ENCODE data around the gene POLRMT.
"Not testable (repeated sequence)": the region's sequence is repeated elsewhere in the genome, so short reads cannot be mapped to it uniquely, and the experiment has no call there.

The POLRMT gene

DNA sequence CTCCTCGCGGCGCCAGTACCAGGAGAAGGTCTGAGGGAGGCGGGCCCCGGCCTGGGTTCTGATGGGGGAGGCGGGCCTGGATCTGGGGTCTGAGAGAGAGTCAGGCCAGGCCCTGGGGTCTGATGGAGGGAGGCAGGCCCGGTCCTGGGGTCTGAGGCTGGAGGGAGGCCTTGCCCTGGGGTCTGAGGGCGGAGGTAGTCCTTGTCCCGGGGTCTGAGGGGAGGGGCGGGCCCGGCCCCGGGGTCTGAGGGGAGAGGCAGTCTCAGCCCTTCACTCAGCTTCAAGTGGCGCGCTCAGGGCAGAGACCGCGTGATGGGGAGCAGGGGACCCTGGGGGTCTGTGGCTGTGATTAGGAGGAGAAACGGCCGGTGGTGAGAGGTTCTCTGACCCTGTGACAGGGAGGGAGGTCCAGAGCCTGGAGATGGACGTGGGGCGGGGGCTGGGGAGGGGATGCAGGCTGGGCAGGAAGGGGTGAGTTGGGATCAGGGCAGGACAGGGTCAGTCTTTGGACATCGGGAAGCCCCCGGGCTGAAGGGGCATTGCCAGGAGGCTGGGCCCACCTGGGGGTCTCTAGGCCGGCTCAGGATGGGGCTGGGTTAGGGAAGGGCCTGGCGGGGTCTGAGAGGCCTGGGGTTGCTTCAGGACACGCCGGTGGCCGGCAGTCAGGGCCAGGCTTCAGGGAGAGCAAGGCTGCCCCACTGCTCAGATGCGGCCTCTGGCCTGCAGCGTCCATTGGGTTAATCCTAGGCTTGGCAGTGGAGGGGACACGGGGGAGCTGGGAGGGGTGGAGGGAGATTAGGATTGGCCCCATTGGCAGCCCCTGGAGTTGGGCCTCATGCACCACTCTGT lies 25.0 kb downstream of the POLRMT start:
- Histone ChIP-seq H3K4me3 (ENCODE audit: low read length) (no peak overlapping the region), H3K9ac (ENCODE audit: low read length) (no peak overlapping the region), H3K27me3 (ENCODE audit: control insufficient read depth, insufficient read depth, low read length) (peaks cover 24% of the 10 kb centered on the region), H3K9me3 (ENCODE audit: control insufficient read depth, low read length) (no peaks in the 10 kb centered on the region), H3K36me3 (ENCODE audit: control insufficient read depth, insufficient read depth, low read length) (no peaks in the 10 kb centered on the region), H3K4me1 (ENCODE audit: control insufficient read depth, insufficient read depth, low read length) (peaks cover 15% of the 10 kb centered on the region)

DNA sequence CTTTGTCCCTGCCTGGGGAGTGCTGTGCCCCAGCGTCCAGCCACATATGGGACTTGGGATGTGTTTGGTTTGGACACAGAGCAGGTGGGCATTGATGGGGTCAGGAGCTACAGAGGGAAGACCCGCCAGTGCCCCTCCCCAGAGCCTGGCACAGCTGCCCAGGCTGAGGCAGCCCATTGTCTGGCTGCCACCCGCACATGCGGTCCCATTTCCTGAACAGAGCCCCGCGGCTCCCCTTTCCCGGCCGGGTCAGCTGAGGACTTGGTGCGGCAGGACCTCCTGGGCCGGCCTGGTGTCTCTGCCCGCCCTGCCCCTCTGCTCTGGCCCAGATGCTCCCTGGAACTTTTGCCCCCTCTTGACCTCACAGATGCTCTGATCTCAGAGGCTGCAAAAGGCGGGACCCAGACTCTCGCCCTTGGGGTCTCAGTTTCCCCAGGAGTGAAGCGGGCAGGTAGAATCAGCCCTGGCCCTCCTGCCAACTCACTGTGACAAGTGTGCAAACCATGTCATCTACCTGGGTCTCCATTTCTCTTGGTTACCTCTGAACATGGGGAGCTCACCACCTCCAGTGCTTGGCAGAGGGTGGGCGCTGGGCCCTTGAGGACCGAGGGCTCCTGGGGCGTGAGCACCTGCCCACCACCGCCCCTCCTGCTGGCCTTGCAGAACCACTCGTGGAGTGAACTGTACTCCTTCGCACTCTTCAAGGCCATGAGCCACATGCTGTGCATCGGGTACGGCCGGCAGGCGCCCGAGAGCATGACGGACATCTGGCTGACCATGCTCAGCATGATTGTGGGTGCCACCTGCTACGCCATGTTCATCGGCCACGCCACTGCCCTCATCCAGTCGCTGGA lies 25.8 kb downstream of the POLRMT start:
- peaks cover 15% of the 10 kb centered on the region for H3K4me1 ChIP-seq (ENCODE audit: control insufficient read depth, insufficient read depth, low read length)

DNA sequence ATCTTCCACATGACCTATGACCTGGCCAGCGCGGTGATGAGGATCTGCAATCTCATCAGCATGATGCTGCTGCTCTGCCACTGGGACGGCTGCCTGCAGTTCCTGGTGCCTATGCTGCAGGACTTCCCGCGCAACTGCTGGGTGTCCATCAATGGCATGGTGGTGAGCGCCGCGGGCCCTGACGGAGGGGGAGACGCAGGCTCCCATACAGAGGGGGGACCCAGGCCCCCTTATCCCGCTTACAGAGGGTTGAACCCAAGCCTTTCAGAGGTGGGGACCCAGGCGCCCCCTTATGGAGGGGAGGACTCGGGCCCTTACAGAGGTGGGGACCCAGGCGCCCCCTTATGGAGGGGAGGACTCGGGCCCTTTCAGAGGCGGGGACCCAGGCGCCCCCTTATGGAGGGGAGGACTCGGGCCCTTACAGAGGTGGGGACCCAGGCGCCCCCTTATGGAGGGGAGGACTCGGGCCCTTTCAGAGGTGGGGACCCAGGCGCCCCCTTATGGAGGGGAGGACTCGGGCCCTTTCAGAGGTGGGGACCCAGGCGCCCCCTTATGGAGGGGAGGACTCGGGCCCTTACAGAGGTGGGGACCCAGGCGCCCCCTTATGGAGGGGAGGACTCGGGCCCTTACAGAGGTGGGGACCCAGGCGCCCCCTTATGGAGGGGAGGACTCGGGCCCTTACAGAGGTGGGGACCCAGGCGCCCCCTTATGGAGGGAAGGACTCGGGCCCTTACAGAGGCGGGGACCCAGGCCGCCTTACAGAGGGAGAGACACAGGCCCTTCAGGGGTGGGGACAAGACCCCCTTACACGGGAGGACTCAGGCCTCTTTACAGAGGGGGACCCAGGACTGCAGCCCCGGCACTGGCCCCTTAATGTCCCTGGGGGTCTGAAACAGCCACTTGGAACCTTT lies 28.0 kb downstream of the POLRMT start:
- H3K9me3 ChIP-seq (ENCODE audit: control insufficient read depth, low read length); H3K4me1 ChIP-seq (ENCODE audit: control insufficient read depth, insufficient read depth, low read length); H3K9ac ChIP-seq (ENCODE audit: low read length); H3K36me3 ChIP-seq (ENCODE audit: control insufficient read depth, insufficient read depth, low read length); H3K4me3 ChIP-seq (ENCODE audit: low read length); H3K27me3 ChIP-seq (ENCODE audit: control insufficient read depth, insufficient read depth, low read length): not testable (repeated sequence)

More for the DNA sequence above, 25.8 kb downstream of the POLRMT start:
- no peak overlapping the region for H3K4me3 ChIP-seq (ENCODE audit: low read length)
- peaks cover 17% of the 10 kb centered on the region for H3K27me3 ChIP-seq (ENCODE audit: control insufficient read depth, insufficient read depth, low read length)
- H3K9ac ChIP-seq (ENCODE audit: low read length) = no peak overlapping the region
- H3K9me3 ChIP-seq (ENCODE audit: control insufficient read depth, low read length) = no peaks in the 10 kb centered on the region
- no peaks in the 10 kb centered on the region for H3K36me3 ChIP-seq (ENCODE audit: control insufficient read depth, insufficient read depth, low read length)

DNA sequence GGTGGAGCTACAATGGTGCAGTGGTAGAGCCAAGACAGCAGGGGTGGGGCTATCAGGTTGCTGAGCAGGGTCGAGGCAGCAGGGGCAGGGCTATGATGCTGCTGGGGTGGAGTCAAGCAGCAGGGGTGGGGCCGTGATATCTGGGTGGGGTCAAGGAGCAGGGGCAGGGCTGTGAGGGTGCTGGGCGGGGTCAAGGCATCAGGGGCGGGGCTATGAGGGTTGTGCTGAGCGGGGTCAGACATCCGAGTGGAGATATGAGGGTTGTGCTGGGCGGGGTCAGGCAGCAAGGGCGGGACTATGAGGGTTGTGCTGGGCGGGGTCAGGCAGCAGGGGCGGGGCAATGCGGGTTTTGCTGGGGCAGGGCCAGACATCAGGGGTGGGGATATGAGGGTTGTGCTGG lies 29.0 kb downstream of the POLRMT start:
- no peaks in the 10 kb centered on the region for H3K9me3 ChIP-seq (ENCODE audit: control insufficient read depth, low read length)
- no peaks in the 10 kb centered on the region for H3K36me3 ChIP-seq (ENCODE audit: control insufficient read depth, insufficient read depth, low read length)
- no peak overlapping the region for H3K9ac ChIP-seq (ENCODE audit: low read length)
- H3K4me3 ChIP-seq (ENCODE audit: low read length) = no peak overlapping the region
- peaks cover 2% of the 10 kb centered on the region for H3K27me3 ChIP-seq (ENCODE audit: control insufficient read depth, insufficient read depth, low read length)
- peaks cover 7% of the 10 kb centered on the region for H3K4me1 ChIP-seq (ENCODE audit: control insufficient read depth, insufficient read depth, low read length)

DNA sequence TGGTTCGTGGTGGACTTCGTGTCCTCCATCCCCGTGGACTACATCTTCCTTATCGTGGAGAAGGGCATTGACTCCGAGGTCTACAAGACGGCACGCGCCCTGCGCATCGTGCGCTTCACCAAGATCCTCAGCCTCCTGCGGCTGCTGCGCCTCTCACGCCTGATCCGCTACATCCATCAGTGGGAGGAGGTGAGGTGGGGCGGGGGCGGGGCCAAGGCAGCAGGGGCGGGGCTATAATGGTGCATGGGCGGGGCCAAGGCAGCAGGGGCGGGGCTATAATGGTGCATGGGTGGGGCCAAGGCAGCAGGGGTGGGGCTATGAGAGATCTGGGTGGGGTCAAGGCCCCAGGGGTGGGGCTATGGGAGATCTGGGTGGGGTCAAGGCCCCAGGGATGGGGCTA lies 29.6 kb downstream of the POLRMT start:
- H3K27me3 ChIP-seq (ENCODE audit: control insufficient read depth, insufficient read depth, low read length); H3K4me1 ChIP-seq (ENCODE audit: control insufficient read depth, insufficient read depth, low read length); H3K9me3 ChIP-seq (ENCODE audit: control insufficient read depth, low read length); H3K36me3 ChIP-seq (ENCODE audit: control insufficient read depth, insufficient read depth, low read length); H3K4me3 ChIP-seq (ENCODE audit: low read length); H3K9ac ChIP-seq (ENCODE audit: low read length): not testable (repeated sequence)

DNA sequence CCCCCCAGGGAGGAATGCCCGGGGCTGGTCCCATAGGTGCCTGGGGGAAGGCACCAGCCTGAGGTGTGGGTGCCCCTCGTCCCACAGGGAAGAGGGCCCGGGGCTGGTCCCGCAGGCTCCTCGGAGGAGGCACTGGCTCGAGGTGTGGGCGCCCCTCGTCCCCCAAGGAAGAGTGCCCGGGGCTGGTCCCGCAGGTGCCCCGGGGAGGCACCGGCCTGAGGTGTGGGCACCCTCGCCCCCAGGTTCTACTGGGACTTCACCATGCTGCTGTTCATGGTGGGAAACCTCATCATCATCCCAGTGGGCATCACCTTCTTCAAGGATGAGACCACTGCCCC lies 30.1 kb downstream of the POLRMT start:
- H3K36me3 ChIP-seq (ENCODE audit: control insufficient read depth, insufficient read depth, low read length); H3K4me1 ChIP-seq (ENCODE audit: control insufficient read depth, insufficient read depth, low read length); H3K9ac ChIP-seq (ENCODE audit: low read length); H3K4me3 ChIP-seq (ENCODE audit: low read length); H3K9me3 ChIP-seq (ENCODE audit: control insufficient read depth, low read length); H3K27me3 ChIP-seq (ENCODE audit: control insufficient read depth, insufficient read depth, low read length): not testable (repeated sequence)

DNA sequence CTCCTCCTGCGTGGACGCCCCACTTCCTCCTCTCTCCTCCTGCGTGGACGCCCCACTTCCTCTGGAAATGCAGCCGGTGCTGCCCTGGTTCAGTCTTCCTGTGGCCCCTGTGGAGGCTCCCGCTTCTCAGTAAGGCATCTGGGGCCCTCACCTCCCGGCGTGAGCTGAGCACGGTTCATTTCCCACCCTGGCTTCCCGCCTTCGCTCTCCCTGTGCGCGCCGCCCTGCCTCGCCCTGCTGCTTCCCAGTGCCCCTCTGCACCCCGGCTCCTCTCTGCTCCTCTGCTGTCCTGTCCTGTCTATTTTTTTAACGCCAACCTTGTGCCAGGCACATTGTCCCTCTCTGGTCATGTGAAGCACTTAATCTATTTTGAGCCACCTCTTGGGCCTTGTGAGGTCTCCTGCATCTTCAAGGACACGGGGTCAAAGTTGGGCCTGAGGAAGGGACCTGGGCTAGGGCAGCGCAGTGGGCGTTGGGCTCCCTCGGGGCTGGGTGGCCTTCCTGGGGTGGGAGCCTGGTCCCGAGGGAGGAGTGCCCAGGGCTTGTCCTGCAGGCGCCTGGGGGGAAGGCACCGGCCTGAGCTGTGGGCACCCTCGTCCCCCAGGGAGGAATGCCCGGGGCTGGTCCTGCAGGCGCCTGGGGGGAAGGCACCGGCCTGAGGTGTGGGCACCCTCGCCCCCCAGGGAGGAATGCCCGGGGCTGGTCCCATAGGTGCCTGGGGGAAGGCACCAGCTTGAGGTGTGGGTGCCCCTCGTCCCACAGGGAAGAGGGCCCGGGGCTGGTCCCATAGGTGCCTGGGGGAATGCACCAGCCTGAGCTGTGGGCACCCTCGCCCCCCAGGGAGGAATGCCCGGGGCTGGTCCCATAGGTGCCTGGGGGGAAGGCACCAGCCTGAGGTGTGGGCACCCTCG lies 30.7 kb downstream of the POLRMT start:
- Histone ChIP-seq H3K36me3 (ENCODE audit: control insufficient read depth, insufficient read depth, low read length) (no peaks in the 10 kb centered on the region), H3K9ac (ENCODE audit: low read length) (no peak overlapping the region), H3K4me1 (ENCODE audit: control insufficient read depth, insufficient read depth, low read length) (no peaks in the 10 kb centered on the region), H3K4me3 (ENCODE audit: low read length) (no peak overlapping the region), H3K9me3 (ENCODE audit: control insufficient read depth, low read length) (no peaks in the 10 kb centered on the region), H3K27me3 (ENCODE audit: control insufficient read depth, insufficient read depth, low read length) (no peaks in the 10 kb centered on the region)

DNA sequence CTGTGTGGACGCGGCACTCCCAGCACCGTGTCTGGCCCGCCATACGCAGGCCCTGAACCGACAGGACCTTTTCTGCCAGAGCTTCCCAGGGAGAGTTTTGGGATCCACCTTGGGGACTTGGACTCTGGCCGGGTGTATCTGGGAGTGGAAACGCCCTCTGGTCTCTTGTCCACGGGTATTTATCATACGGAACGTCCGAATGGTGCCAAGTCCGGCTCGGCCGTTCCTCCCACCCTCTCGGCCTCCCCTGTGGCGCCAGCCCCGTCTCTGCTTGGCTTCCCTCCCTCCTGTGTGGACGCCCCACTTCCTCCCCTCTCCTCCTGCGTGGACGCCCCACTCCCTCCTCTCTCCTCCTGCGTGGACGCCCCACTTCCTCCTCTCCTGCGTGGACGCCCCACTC lies 31.5 kb downstream of the POLRMT start:
- H3K9me3 ChIP-seq (ENCODE audit: control insufficient read depth, low read length) = no peaks in the 10 kb centered on the region
- H3K4me1 ChIP-seq (ENCODE audit: control insufficient read depth, insufficient read depth, low read length) = no peaks in the 10 kb centered on the region
- no peak overlapping the region for H3K4me3 ChIP-seq (ENCODE audit: low read length)
- no peaks in the 10 kb centered on the region for H3K36me3 ChIP-seq (ENCODE audit: control insufficient read depth, insufficient read depth, low read length)
- no peak overlapping the region for H3K9ac ChIP-seq (ENCODE audit: low read length)
- H3K27me3 ChIP-seq (ENCODE audit: control insufficient read depth, insufficient read depth, low read length) = no peaks in the 10 kb centered on the region

DNA sequence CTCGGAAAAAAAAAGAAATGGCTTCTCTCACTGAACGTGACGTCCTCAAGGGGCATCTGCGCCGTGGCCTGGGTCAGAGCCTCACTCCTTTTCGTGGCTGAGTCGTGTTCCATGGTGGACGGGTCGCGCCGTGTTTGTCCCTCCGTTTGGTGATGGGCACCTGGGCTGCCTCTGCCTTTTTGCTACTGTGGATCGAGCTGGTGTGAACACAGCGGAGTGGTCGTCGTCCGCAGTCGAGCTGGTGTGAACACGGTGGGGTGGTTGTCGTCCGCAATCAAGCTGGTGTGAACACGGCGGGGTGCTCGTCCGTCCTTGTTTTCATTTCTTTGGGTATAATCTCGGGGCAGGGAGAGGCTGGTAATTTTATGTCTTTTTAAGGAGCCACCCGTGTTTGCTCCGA lies 32.0 kb downstream of the POLRMT start:
- H3K9ac ChIP-seq (ENCODE audit: low read length) = no peak overlapping the region
- H3K36me3 ChIP-seq (ENCODE audit: control insufficient read depth, insufficient read depth, low read length) = no peaks in the 10 kb centered on the region
- H3K9me3 ChIP-seq (ENCODE audit: control insufficient read depth, low read length) = no peaks in the 10 kb centered on the region
- no peaks in the 10 kb centered on the region for H3K4me1 ChIP-seq (ENCODE audit: control insufficient read depth, insufficient read depth, low read length)
- H3K27me3 ChIP-seq (ENCODE audit: control insufficient read depth, insufficient read depth, low read length) = no peaks in the 10 kb centered on the region
- H3K4me3 ChIP-seq (ENCODE audit: low read length) = no peak overlapping the region

DNA sequence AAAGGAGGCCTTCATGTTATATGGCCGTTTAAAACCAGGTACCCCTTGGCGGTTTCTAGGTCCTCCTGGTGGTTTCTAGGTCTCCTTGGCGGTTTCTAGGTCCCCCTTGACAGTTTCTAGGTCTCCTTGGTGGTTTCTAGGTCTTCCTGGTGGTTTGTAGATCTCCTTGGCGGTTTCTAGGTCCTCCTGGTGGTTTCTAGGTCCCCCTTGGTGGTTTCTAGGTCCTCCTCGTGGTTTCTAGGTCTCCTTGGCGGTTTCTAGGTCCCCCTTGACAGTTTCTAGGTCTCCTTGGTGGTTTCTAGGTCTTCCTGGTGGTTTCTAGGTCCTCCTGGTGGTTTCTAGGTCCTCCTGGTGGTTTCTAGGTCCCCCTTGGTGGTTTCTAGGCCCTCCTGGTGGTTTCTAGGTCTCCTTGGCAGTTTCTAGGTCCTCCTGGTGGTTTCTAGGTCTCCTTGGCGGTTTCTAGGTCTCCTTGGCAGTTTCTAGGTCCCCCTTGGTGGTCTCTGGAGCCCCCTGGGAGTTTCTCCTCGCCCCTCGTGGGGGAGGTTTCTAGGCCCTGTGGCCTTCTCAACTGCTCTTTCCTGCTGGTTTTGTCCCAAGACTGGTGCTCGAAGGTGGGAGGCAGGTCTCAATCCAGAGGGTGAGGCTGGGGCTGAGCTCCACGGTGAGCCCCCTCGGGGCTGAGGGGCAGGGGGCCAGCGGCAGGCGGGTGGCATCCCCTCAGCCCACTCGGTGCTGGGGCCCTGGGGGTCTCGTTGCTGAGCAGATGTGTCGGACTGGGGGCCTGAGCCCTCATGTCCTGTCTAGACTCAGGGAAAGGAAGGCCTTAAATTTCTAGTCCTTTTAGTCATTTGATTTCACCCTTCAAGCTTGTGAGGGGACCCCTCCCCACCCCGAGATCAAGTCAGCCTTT lies 35.7 kb downstream of the POLRMT start:
- Histone ChIP-seq H3K9ac (ENCODE audit: low read length) (no peak overlapping the region), H3K36me3 (ENCODE audit: control insufficient read depth, insufficient read depth, low read length) (no peaks in the 10 kb centered on the region), H3K27me3 (ENCODE audit: control insufficient read depth, insufficient read depth, low read length) (peaks cover 1% of the 10 kb centered on the region), H3K4me3 (ENCODE audit: low read length) (no peak overlapping the region), H3K4me1 (ENCODE audit: control insufficient read depth, insufficient read depth, low read length) (no peaks in the 10 kb centered on the region), H3K9me3 (ENCODE audit: control insufficient read depth, low read length) (no peaks in the 10 kb centered on the region)
